ENCODE measurements around the gene DOK5.
A peak's percentile ranks its signal among the peaks of the same experiment; 100 is the strongest.

The DOK5 gene

DNA sequence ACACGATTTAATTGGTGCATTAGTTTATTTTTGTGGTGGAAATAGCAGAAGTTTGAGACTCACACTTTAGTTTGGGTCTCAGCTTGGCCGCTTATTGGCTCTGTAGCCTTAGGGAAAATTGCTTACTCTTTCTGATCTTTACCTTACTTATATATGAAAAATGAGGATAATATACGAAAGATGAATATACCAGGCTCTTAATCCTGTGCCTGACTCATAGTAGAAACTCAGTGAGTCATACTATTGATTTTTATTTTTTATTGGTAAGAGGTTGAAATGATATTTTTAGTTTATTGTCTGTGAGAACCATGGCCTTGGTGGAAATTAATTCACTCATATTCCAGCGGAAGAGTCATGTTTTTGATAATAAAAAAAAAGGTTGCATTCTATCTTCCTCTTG, 11.2 kb downstream of the DOK5 start:
- H3K36me3 ChIP-seq (ENCODE audit: control insufficient read depth, insufficient read depth, low read length, severe bottlenecking), result no peaks in the 10 kb centered on the region
- no peaks in the 10 kb centered on the region for H3K27me3 ChIP-seq (replicated peaks; ENCODE audit: control insufficient read depth, insufficient read depth, low read length)
- no peak for DNase-seq (ENCODE audit: low read depth)
- no peaks in the 10 kb centered on the region for H3K4me1 ChIP-seq (ENCODE audit: control insufficient read depth, insufficient read depth, low read length)
- H3K9ac ChIP-seq (ENCODE audit: low read length), result no peak overlapping the region
- H3K4me3 ChIP-seq (ENCODE audit: low read length), result no peak overlapping the region
- H3K9me3 ChIP-seq (ENCODE audit: control insufficient read depth, low read length), result no peaks in the 10 kb centered on the region

DNA sequence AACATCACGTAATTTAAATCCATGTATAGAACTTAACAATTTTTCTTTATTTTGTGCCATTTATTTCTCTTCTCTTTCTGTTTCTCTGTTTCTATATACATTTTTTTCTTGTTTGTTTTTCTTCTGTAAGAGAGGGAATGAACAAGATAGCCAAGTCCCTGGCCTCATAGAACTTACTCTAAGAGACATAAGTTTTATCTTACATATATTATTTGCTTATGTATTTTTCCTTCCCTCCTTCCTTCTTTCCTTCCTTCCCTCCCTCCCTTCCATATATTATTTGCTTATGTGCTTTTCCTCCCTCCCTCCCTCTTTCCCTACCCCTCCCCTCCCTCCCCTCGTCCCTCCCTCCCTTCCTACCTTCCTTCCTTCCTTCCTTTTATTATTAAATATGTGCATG, 13.0 kb downstream of the DOK5 start:
- Histone ChIP-seq H3K9ac (ENCODE audit: low read length) (no peak overlapping the region), H3K9me3 (ENCODE audit: control insufficient read depth, low read length) (no peaks in the 10 kb centered on the region), H3K36me3 (ENCODE audit: control insufficient read depth, insufficient read depth, low read length, severe bottlenecking) (no peaks in the 10 kb centered on the region), H3K4me1 (ENCODE audit: control insufficient read depth, insufficient read depth, low read length) (no peaks in the 10 kb centered on the region), H3K4me3 (ENCODE audit: low read length) (no peak overlapping the region), H3K27me3 (replicated peaks; ENCODE audit: control insufficient read depth, insufficient read depth, low read length) (no peaks in the 10 kb centered on the region)
- DNase-seq (ENCODE audit: low read depth), result no peak

DNA sequence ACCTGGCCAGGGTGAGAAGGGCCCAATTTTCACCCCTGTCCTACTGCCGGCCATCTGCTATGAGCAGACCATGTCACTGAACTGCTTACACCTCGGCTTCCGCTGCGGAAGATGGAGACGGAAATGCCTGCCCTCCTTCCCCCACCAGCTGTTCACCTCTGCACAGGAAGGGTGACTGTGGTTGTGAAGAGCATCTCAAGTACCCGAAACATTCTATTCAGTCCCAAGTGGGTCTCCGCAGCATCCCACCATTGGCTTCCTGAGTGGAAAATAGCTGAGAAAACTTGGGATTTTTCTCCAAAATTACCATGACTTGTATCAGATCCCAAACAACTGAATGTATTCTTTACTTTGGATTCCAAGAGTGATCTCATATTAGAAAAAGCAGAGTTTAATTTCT, 16.1 kb downstream of the DOK5 start:
- Histone ChIP-seq H3K4me3 (ENCODE audit: low read length) (no peak overlapping the region), H3K27me3 (replicated peaks; ENCODE audit: control insufficient read depth, insufficient read depth, low read length) (no peaks in the 10 kb centered on the region), H3K9ac (ENCODE audit: low read length) (no peak overlapping the region), H3K9me3 (ENCODE audit: control insufficient read depth, low read length) (no peaks in the 10 kb centered on the region), H3K4me1 (ENCODE audit: control insufficient read depth, insufficient read depth, low read length) (no peaks in the 10 kb centered on the region), H3K36me3 (ENCODE audit: control insufficient read depth, insufficient read depth, low read length, severe bottlenecking) (no peaks in the 10 kb centered on the region)
- no peak for DNase-seq (ENCODE audit: low read depth)

DNA sequence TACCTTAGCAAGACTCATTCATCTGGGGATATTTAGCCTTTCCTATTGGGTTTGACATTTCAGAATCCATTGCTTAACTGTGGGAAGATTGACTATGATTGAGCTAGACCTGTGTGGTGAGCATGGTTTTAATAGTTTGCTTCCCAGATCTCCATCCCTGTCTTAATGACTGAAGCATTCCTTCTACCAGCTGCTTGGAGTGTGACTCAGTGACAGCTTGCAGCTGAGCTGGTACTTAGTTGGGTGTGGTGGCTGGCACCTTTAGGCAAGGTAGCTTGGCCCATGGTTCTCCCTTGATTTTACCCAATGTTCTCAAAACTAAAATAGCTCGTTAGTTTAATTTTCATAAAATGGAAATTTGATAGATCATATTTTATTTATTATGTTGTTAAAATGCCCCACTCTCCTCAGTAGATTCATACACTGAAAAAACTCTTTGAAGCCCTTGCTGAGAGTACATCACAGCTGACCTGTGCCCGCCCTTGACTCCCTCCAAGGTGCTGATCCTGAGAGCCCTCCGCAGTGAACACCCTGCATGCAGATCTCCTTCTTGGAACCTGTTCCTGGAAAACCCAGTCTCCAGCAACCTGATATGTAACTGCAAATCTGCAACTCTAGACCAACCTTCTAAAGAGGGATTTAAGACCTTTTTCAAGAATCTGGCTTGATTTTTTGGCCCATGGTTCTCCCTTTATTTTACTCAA, 19.1 kb downstream of the DOK5 start:
- H3K4me3 ChIP-seq (ENCODE audit: low read length), result no peak overlapping the region
- H3K9me3 ChIP-seq (ENCODE audit: control insufficient read depth, low read length), result no peaks in the 10 kb centered on the region
- H3K4me1 ChIP-seq (ENCODE audit: control insufficient read depth, insufficient read depth, low read length), result peaks cover 11% of the 10 kb centered on the region
- no peaks in the 10 kb centered on the region for H3K27me3 ChIP-seq (replicated peaks; ENCODE audit: control insufficient read depth, insufficient read depth, low read length)
- DNase-seq (ENCODE audit: low read depth), result no peak
- no peaks in the 10 kb centered on the region for H3K36me3 ChIP-seq (ENCODE audit: control insufficient read depth, insufficient read depth, low read length, severe bottlenecking)
- H3K9ac ChIP-seq (ENCODE audit: low read length), result no peak overlapping the region

DNA sequence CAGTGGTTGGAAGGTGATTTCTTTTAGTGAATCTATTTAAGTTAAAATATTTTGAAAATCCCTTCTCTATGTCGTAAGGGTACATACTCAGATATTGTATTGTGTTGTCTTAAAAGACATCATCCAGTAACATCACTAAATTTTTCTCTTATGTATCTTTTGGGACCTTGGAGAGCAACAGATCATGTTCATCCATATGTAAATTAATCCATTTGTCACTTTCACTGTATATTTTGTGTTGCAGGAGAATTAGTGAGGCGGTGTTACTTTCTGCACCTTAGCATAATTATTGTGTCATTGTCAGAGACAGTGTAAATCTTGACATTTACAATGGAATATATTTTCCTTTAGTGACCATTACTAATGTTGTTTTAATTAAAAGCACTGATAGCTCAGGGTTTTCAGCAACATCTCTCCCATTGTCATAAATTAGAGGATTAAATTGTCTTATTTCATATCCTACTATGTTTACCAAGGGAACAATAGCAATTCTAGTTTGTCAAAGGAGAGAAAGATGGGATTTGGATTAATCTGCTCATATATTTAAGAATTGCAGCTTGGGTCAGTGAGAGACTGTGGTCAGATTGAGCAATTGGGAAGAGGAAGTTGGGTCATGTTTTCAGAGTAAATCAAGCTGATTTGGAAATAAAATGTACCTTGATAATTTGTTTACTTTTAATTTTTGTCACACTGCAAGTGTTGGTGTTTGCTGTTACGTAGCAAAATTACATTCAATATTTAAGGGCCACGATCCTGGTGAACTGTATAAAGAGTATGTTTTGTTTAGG, 22.7 kb downstream of the DOK5 start:
- peak; percentile 63 for DNase-seq (ENCODE audit: low read depth)
- peaks cover 14% of the 10 kb centered on the region for H3K4me1 ChIP-seq (ENCODE audit: control insufficient read depth, insufficient read depth, low read length)
- H3K27me3 ChIP-seq (replicated peaks; ENCODE audit: control insufficient read depth, insufficient read depth, low read length), result no peaks in the 10 kb centered on the region
- no peaks in the 10 kb centered on the region for H3K9me3 ChIP-seq (ENCODE audit: control insufficient read depth, low read length)
- peak overlapping the region; percentile 18 for H3K4me3 ChIP-seq (ENCODE audit: low read length)
- no peaks in the 10 kb centered on the region for H3K36me3 ChIP-seq (ENCODE audit: control insufficient read depth, insufficient read depth, low read length, severe bottlenecking)
- H3K9ac ChIP-seq (ENCODE audit: low read length), result no peak overlapping the region

DNA sequence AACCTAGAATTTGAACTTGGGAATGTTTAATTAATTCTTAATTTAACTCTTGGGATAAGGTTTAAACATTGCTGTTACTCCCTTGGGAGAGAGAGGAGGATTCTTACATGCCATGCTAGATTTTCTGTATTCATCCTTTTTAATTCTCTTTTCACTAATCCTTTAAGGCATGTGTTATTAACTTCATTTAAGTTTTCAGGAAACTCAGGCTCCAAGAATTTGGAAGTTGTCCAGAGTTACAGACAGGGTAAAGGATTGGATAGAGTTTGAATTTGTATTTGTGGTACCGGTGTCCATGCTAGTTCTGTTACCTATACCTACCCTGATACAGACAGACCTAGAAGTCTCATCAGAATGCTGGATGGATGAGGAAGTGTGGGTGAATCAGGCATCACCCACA, 23.7 kb downstream of the DOK5 start:
- Histone ChIP-seq H3K4me3 (ENCODE audit: low read length) (no peak overlapping the region), H3K9me3 (ENCODE audit: control insufficient read depth, low read length) (no peaks in the 10 kb centered on the region), H3K4me1 (ENCODE audit: control insufficient read depth, insufficient read depth, low read length) (peaks cover 14% of the 10 kb centered on the region), H3K36me3 (ENCODE audit: control insufficient read depth, insufficient read depth, low read length, severe bottlenecking) (no peaks in the 10 kb centered on the region), H3K27me3 (replicated peaks; ENCODE audit: control insufficient read depth, insufficient read depth, low read length) (no peaks in the 10 kb centered on the region), H3K9ac (ENCODE audit: low read length) (no peak overlapping the region)
- DNase-seq (ENCODE audit: low read depth), result no peak

- Histone ChIP-seq H3K4me1 (ENCODE audit: control insufficient read depth, insufficient read depth, low read length) (peaks cover 14% of the 10 kb centered on the region), H3K4me3 (ENCODE audit: low read length) (no peak overlapping the region), H3K9ac (ENCODE audit: low read length) (no peak overlapping the region), H3K27me3 (replicated peaks; ENCODE audit: control insufficient read depth, insufficient read depth, low read length) (no peaks in the 10 kb centered on the region), H3K9me3 (ENCODE audit: control insufficient read depth, low read length) (no peaks in the 10 kb centered on the region), H3K36me3 (ENCODE audit: control insufficient read depth, insufficient read depth, low read length, severe bottlenecking) (no peaks in the 10 kb centered on the region)
- no peak for DNase-seq (ENCODE audit: low read depth)
These were observed 26.8 kb downstream of the DOK5 start for GRCh38 chr20:54502179-54502578.

- no peaks in the 10 kb centered on the region for H3K36me3 ChIP-seq (ENCODE audit: control insufficient read depth, insufficient read depth, low read length, severe bottlenecking)
- H3K9me3 ChIP-seq (ENCODE audit: control insufficient read depth, low read length), result no peaks in the 10 kb centered on the region
- H3K9ac ChIP-seq (ENCODE audit: low read length), result no peak overlapping the region
- H3K4me1 ChIP-seq (ENCODE audit: control insufficient read depth, insufficient read depth, low read length), result peaks cover 3% of the 10 kb centered on the region
- no peak for DNase-seq (ENCODE audit: low read depth)
- H3K4me3 ChIP-seq (ENCODE audit: low read length), result no peak overlapping the region
- H3K27me3 ChIP-seq (replicated peaks; ENCODE audit: control insufficient read depth, insufficient read depth, low read length), result no peaks in the 10 kb centered on the region
These were observed 31.2 kb downstream of the DOK5 start for GRCh38 chr20:54506643-54507042.

DNA sequence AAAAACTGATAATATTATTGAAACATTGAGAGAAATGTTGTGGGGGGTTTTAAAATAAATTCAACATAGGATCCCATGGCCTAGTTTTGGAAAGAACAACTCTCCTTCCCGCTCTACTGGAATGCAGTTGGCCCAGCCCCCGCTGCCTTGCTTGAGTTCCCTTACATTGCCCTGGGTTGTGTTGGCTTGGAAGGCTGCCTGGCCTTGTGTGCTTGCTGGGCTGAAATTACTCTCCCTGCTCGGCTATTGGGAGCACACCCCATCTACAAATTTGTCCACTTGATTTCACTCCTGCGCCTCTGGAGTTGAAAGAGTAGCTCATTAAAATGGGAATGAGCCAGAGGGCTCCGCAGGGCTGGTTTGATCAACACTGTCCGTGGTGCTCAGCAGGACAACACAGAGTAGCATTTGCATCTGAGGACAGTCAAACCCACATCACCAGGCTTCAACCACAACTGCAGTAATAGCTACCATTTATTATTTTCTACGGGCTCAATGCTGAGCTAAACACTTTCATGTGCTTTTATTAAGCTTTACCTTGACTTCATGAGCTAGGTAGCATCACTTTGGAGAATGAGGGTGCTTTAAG, 35.2 kb downstream of the DOK5 start:
- Histone ChIP-seq H3K9me3 (ENCODE audit: control insufficient read depth, low read length) (no peaks in the 10 kb centered on the region), H3K9ac (ENCODE audit: low read length) (no peak overlapping the region), H3K36me3 (ENCODE audit: control insufficient read depth, insufficient read depth, low read length, severe bottlenecking) (no peaks in the 10 kb centered on the region), H3K4me1 (ENCODE audit: control insufficient read depth, insufficient read depth, low read length) (no peaks in the 10 kb centered on the region), H3K4me3 (ENCODE audit: low read length) (no peak overlapping the region), H3K27me3 (replicated peaks; ENCODE audit: control insufficient read depth, insufficient read depth, low read length) (no peaks in the 10 kb centered on the region)
- peak; percentile 77 for DNase-seq (ENCODE audit: low read depth)

DNA sequence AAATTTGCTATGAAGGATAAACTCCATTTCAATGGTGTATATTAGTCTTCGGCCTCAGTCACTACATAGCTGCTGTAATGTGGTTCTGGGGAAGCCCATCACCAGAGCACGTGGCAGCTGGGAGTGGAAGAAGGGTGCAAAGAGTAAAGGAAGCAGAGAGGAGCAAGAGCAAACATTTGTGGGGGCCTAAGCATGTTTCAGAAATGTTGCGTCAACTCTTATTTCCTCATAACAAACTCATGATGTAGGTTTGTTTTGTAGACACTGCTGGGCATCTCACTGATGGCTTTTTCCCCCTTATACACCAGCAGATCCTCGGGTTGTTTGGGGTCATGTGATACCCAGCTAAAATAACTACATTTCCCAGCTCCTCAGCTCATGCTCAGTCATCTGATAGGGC, 37.3 kb downstream of the DOK5 start:
- DNase-seq (ENCODE audit: low read depth), result no peak
- no peaks in the 10 kb centered on the region for H3K9me3 ChIP-seq (ENCODE audit: control insufficient read depth, low read length)
- no peaks in the 10 kb centered on the region for H3K4me1 ChIP-seq (ENCODE audit: control insufficient read depth, insufficient read depth, low read length)
- H3K27me3 ChIP-seq (replicated peaks; ENCODE audit: control insufficient read depth, insufficient read depth, low read length), result no peaks in the 10 kb centered on the region
- H3K36me3 ChIP-seq (ENCODE audit: control insufficient read depth, insufficient read depth, low read length, severe bottlenecking), result no peaks in the 10 kb centered on the region
- no peak overlapping the region for H3K4me3 ChIP-seq (ENCODE audit: low read length)
- H3K9ac ChIP-seq (ENCODE audit: low read length), result no peak overlapping the region

DNA sequence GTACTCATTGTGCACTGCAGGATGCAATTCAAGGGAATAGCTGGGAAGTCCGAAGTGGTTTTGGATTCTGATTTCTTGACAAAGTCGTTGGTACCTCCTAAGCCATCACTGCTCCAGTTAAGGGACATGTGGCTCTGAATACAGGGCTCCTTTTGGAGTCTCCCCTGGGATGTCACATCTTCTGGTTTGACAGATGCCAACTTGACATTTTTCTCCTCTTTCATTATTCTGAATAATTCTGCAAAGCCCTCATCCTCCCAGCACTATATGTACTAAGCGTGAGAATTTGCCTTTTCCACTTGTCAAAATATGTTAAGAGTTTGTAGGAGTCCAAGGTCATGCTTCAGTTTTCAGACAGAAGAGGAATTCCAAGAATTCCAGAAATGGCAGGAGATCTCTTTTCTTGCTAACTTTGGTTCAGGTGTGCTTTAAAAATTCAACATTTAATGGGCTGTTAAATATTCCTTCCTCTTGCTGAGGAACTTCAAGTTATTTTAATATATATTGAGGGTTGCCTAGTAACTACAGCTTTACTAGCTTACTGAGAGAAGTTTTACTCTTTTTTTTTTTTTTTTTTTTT, 38.7 kb downstream of the DOK5 start:
- Histone ChIP-seq H3K9ac (ENCODE audit: low read length) (no peak overlapping the region), H3K4me3 (ENCODE audit: low read length) (no peak overlapping the region), H3K9me3 (ENCODE audit: control insufficient read depth, low read length) (no peaks in the 10 kb centered on the region), H3K27me3 (replicated peaks; ENCODE audit: control insufficient read depth, insufficient read depth, low read length) (no peaks in the 10 kb centered on the region), H3K36me3 (ENCODE audit: control insufficient read depth, insufficient read depth, low read length, severe bottlenecking) (no peaks in the 10 kb centered on the region), H3K4me1 (ENCODE audit: control insufficient read depth, insufficient read depth, low read length) (no peaks in the 10 kb centered on the region)
- DNase-seq (ENCODE audit: low read depth), result no peak
